HG02981 (cell line): ENCODE measurements around the gene PTK6.
"Not testable (repeated sequence)": the region's sequence is repeated elsewhere in the genome, so short reads cannot be mapped to it uniquely, and the experiment has no call there.

Experiments used
- ATAC-seq: cut with Tn5 transposase; IDR thresholded peaks from one replicate; pipeline ENCODE4 v1.9.1; 2021; ENCODE audit warnings: mild to moderate bottlenecking, moderate library complexity; ENCODE audit not compliant: unreplicated experiment

Gene PTK6

DNA sequence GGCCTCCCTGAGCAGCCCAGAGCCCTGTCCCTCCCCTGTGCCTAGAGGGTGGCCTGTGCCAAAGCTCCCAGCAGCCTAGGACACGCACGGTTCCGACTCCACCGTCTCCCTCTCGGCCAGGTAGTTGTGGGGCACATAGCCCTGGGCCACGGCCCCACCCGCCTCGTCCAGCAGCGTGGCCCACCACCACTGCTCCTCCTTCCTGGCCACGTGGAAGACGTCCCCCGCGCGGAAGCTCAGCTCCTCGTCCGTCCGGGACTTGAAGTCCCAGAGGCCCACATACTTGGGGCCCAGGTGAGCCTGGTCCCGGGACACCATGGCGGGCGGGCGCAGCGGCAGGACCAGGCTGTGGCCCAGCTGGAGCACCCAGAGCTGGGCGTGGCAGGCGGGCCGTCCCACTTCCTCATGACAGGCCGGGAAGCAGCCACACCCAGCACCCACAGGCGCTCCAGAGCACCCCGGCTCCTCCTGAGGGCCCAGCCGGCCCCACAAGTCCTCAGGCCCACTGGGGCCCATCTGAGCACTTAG is at the start of gene PTK6:
Gene PTK6, minus strand, starts transcription at position 380 of the 528 bp plus-strand sequence. Its CDS starts 62 bp downstream, at position 318.
- no peak for ATAC-seq

DNA sequence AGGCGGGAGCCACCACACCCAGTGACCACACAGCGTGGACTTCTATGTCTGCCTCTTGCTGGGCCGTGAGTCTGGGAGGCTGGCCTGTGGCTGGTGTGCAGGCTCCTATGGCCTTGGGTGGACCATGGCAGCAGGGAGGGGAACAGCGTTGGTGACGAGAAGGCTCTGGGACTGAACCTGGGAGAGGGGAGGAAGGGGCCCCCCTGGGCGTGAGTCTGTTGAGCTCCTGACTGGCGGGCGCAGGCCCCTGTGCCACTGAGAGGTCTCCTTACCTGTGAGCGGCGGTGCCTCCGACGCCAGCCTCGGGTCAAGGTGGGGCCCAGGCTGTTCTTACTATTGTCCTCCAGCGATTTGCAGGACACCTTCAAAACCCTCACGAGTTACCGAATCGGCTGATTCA is 49.6 kb upstream of the PTK6 start:
- ATAC-seq, result no peak

DNA sequence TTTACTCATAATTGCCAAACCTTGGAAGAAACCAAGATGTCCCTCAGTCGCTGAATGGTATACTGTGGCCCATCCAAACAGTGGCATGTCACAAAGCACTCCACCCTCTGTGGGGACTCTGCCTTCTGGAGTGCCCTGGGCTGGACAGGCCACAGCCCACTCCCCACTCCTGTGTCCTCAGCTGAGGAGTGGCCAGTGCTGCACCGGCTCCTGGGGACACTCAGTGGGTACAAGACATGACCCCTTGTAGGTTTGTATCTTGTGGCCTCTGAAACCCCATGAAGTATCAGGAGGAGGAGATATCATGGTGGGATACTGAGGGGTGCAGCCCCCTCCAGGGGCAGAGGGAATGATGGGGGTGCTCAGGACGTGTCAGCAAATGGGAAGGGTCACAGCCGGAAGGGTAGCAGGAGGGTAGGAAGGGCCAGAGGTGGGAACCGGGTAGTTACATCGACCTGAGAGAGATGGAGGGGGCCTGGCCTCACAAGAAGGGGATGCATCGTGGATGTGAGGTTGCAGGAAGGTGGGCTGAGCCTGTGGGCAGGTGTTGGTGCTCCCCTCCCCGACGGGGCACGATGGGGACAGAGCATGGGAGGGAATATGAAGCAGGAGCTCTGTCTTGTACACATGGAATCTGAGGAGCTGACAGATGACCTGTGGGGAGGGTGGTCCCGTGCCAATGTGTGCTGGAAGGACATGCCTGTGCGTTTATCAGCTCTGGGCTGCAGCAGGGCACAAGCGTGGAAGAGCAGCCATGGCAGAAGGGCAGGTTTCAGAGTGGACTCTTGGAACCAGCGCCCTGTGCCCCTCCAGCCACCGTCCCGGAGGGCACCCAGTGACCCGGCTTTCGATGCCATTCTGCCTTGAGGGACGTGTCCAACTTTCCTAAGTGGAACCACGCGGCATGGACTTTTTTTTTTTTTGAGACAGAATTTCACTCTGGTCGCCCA is 48.7 kb upstream of the PTK6 start:
- ATAC-seq, result no peak

DNA sequence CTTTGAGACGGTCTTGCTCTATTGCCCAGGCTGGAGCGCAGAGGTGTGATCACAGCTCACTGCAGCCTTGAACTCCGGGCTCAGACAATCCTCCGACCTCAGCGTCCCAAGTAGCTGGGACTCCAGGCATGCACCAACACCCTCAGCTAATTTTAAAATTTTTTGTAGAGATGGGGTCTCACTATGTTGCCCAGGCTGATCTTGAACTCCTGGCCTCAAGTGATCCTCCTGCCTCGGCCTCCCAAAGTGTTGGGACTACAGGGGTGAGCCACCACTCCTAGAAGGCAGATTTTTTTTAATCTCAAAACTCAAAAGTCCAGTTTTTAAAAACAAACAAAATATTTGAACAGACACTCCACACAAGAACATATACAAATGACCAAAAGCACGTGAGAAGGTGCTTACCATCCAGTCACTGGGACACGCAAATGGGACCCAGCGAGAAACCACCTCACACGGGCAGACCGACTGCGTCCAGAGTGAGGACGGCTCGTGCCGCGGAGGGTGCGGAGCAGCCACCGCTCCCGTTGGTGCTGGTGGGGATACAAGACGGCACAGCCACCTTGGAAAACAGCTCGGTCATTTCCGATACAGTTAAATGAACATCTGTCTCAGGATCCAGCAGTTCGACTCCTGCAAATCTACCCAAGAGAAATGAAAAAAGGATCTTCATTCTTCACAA is 45.3 kb upstream of the PTK6 start:
- ATAC-seq, result no peak

DNA sequence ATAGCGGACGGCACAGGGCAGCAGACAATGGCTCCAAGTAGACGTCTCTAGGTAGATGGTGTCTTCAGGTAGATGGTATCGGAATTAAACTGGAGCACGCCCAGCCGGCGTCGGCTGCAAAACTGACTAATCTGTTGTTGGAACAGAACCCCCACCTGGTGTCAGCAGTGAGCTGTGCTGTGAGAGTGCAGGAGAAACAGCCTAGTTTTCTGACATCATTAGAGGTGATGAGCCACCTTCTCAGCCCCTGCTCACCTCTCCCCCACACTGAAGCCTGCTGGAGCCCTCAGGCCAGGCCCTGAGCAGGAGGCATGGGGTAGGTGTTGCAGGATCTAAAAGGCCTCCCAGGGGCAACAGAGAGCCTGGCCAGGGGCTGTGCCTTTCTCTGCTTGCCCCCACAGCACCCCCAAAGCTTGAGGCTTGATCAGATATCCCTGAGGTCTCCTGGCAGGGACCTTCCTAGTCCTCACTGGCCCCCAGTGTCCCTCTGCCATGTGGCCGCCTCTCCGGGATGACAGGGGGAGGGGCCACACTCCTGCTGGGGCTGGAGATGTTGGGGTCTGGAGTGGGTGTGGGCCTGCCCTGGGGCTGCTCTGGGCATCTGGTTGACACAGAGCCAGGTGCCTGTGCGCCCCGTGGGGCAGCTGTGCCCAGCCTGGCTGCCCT is 43.8 kb upstream of the PTK6 start:
- ATAC-seq, result no peak

DNA sequence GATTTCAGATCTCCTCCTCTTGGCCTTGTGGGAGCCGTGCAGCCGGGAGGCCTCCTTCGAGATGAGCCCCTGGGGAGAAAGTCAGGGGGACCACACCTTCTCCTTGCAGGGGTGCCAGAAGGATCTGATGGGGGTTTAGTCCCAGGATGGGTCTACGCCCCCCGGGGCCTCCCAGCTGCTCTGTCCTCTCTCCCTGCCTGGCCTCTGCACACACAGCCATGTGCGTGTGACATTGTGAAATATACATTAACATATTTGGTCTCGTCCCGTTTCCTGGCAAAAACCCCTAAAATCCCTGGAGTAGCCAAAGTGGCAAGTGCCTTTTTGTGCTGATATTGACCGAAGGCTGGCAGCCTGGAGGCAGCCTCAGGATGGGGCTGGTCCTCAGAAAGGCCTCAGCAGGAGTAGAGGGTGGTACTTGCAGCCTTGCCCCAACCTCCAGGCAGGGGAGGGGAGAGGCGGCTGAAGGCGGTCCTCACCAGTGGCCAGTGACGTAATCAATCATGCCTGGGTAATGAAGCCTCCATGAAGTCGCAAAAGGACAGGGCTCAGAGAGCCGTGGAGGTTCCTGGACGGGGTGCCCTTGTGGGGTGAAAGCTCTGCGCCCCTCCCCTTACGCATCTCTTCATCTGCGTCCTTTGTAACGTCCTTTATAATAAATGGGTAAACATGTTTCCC is 42.0 kb upstream of the PTK6 start:
- no peak for ATAC-seq

DNA sequence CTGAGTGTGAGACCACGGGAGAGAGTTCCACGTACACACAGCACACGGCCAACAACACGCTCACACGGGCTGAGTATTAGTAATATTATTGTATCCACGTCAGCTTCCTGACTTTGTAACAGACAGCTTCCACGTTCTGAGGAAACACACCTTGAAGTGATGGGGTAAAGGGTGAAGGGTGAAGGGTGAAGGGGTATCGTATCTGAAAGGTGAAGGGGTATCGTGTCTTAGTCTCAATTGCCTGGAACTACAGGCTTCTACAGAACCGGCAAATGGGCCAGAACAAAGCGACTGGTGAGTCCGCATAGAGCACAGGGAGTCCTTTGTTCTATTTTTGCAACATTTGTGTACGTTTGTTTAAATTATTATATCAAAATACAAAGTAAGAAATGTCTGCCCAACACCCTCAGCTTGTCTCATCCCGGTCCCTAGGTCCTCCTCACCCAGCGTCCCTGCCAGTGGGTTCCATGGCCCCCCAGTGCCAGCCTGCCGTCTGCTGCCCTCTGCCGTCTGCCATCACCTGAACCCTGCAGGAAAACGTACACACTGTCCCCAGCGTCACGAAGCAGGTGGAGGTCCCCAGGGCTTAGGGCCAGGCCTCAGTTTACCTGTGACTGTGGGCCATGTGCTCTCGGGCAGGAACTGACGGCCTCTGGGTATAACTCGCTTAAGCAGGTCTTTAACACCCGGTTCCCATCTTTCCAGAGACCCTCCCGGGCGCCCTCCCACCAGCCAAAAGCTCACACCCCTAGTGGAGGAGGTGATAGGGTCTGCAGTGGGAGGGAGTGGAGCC is 41.2 kb upstream of the PTK6 start:
- no peak for ATAC-seq

DNA sequence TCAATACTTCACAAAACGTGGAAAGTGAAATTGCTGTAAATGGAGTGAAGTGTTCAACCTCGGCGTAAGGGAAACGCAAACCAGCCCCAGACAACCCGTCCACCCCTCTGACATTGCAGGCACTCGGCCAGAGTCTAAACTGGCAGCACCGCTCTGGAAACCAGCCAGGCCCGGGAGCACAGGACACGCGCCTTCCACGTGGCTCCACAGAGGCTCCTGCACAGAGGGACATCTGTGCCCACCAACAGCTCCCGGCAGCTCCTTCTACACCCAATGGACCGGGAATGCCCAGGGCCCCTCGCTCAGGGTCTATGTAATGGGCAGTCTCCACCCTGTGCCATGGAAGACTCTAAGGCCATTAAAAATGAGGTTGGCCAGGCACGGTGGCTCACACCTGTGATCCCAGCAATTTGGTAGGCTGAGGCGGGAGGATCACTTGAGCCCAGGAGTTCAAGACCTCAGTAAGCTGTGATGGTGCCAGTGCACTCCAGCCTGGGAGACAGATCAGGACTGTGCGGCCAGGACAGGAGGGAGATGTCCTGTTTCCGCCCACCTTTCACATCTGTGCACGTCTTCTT is 40.2 kb upstream of the PTK6 start:
- ATAC-seq, result no peak

DNA sequence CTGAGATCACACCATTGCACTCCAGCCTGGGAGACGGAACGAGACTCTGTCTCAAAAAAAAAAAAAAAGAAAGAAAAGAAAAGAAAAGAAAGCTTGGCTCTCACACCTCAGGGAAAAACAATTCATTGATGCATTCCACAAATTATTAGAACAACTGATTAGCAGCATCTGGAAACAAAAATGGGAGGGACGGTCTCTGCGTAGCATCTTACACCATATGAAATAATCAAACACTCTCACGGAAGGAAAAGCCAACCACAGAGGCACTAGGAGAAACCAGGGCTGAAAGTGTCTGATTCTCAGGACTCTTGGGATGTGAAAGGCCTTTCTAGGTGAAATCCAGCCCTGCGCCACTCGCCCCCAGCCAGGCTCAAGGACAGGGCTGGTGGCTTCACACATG is 39.1 kb upstream of the PTK6 start:
- no peak for ATAC-seq

DNA sequence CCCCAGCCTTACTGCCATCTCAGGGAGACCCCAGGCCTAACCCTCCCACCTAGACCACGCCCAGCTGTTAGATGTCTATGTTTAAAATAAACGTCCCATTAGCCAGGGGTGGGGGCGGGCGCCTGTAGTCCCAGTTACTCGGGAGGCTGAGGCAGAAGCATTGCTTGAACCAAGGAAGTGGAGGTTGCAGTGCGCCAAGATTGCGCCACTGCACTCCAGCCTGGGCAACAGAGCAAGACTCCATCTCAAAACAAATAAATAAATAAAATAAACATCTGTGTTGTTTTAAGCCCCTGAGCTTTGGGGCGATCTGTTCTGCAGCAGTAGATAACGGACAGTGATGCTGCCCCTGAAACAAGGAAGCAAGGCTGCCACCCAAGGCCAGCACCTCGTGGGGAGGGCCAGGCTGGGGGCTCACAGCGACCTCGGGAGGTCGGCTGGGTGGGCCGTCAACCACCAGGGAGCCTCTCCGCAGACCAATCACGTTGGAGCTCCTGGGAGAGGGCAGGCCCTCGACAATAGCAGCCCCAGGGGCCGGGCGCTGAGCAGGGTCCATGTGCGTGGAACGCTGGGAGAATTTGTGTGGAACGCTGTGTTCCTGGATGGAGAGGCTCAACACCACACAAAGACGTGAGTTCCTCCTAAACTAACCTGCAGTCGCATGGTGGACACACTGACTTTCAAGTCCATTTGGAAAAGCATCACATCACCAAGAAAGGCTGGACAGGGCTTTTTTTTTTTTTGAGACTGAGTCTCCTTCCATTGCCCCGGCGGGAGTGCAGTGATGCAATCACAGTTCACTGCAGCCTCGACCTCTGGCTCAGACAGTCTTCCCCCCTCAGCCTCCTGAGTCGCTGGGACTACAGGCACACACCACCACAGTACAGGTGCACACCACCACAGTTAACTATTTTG is 37.9 kb upstream of the PTK6 start:
- no peak for ATAC-seq

DNA sequence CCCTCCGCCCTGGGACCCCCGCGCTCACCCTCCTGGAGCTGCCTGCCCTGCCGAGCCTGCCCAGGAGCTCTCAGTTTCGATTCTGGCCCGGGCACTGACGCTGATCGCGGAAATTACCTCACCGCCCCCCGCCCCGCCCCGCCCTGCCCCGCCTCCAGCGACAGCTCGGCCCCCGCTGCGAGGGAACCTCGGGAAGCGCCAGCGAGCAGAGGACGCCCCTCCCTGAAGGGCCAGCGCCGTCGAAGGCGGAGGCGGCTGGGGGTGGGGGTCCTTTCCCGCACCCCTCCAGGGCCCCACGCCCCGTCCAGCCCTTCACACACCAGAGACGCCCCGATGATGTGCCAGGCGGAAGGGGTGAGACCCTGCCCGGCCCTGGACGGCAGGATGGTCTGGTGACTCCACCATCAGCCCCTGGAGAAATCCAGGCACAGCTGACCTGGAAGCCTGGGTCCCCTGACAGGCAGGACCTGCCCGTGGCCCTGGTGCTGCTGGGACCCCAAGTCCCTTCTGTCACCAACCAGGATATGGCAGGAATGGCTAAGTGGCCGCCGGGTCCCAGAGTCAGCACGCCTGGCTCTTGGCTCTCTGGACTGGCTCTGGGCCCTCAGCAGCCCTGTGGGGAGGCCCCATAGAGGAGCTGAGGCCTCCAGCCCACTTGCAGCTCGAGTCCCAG is 37.1 kb upstream of the PTK6 start, which contains the start of gene HELZ2:
Gene HELZ2, minus strand, starts transcription at position 84 of the 673 bp plus-strand sequence. CDS start 1,854 bp downstream, outside the sequence.
- no peak for ATAC-seq

DNA sequence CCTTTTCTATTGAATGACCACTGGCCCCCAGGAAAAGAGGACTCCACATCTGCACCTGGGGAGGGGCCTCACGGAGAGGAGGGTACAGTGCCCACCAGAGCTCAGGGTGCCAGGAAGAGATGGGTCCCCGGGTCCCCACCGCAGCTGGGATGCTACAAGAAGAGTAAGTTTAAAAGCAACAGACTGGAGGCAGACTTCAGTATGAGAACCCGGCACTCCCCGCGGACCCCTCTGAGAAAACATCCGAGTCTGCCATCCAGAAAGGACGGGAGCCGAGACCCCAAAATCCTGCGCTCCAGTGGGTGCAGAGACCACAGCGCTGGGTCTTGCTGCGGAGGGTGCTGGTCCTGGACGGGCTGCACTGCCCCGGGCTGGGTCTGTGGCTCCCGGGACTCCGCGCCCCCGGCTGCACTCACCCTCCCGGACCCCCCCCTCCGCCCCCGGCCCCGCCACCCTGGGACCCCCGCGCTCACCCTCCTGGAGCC is 36.5 kb upstream of the PTK6 start:
- no peak for ATAC-seq

DNA sequence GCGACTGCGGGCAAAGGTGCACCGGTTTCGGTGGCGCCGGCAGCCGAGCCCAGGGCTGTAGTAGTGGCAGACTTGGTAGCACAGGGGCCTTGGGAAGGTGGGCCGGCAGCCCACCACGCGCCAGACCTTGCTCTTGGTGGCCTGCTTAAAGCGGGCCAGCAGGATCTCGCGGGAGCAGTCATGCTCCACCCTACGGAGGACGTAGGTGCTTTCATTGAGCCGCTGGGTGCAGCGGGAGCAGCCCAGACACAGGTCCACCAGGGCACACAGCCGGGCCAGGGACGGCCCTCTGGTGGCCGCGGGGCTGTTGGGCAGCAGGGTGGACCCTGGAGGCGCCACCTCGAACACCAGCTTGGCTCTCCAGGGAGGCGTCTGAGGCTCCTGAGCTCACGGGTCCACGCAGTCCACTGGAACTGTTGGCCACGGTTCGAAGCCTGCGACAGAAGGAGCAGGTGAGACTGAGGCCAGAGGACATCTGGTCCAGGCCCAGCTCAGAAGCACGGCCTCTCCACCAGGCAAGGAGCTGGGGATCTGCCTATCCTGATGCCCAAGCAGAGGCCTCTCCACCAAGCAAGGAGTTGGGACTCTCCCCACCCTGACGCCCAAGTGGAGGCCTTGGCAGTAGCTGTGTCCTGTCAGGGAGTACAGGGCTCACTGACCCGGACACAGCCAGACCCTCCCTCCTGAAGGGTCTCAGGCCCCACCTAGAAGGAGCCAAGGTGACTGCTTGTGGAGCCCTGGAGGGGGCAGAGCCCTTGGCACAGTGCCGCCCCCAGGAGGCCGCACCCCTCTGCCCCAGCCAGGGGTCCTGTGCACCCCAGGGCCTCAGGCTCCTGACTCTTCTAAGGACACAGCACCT is 35.8 kb upstream of the PTK6 start:
- no peak for ATAC-seq

DNA sequence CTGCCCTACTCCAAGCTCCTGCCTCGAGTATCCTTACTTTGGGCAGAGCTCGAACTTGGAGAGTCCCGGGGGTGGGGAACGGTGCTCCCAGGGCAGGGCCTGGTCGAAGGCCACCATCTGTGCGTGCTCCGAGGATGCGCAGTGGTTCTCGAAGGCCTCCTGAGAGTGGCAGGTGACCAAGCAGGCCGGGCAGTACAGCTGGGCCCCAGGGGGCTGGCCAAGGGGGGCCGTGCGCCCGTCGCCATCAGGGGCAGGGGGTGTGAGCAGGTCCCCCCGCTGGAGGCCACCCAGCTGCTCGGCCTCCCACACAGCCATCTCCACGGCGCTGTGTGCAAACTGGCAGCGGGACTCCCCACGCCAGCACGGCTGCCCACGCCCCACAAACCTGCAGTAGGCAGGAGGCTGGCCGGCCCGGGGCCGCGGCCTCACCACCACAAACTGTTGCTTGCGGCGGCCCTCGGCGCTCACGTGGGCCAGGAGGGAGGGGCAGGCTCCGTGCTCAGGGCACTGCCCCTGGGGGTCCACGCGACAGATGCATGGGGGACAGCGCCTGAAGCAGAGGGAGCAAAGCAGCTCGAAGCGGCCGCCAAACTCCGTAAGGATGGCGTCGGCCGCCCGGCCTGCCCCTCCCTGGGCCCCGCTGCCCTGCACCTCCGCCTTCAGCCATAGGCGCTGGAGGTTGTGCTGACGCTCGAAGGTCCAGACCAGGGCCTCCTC is 35.1 kb upstream of the PTK6 start:
- ATAC-seq, result no peak

DNA sequence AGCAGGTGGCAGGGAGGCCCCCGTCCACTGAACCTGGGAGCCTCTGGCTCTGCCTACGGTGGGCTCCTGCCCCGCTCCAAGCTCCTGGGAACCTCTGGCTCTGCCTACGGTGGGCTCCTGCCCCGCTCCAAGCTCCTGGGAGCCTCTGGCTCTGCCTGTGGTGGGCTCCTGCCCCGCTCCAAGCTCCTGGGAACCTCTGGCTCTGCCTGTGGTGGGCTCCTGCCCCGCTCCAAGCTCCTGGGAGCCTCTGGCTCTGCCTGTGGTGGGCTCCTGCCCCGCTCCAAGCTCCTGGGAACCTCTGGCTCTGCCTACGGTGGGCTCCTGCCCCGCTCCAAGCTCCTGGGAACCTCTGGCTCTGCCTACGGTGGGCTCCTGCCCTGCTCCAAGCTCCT is 33.9 kb upstream of the PTK6 start:
- not testable (repeated sequence) for ATAC-seq
